HCT116 (cell line): ENCODE measurements around the gene NHSL2. TPM values are rescaled to one million over a fixed set of nuclear protein-coding genes. Genes with fewer than 3 reads are reported as not detected.

Source experiments
- ATAC-seq: fragments of 200-7000 bp; cut with Tn5 transposase; 2 replicates; pipeline ENCODE4 v1.9.1; 2020; ENCODE audit warnings: mild to moderate bottlenecking, moderate library complexity
- BruUV-seq: library from RNA; stranded (reverse); fragments of 400-500 nt; replicated peaks from 2 replicates; lab custom pipeline; 2021; lab: Mats Ljungman, UMichigan
- CTCF ChIA-PET: fragments of 300-600 bp; sonication (Branson Sonifier 250); formaldehyde crosslinking; loops from one replicate; lab custom pipeline; 2021; ENCODE audit warnings: antibody characterized with exemption; lab: Charles Lee
- POLR2A ChIA-PET: fragments of 300-600, 350-600 bp; sonication (Branson Sonifier 250); formaldehyde crosslinking; loops from one replicate; lab custom pipeline; 2021; ENCODE audit warnings: antibody characterized with exemption; lab: Charles Lee
- RAD21 ChIA-PET, 2 experiments: fragments of 300-600 bp; sonication (Branson Sonifier 250); formaldehyde crosslinking; loops; one replicate each; lab custom pipeline; 2023; ENCODE audit warnings: low total read pairs in 2 of 2; ENCODE audit not compliant: uncharacterized antibody in 2 of 2, unreplicated experiment in 2 of 2, low non-redundant PET in 1 of 2; lab: Charles Lee
- DNase-seq: peaks from one replicate; pipeline ENCODE4 v3.0.0-alpha.2; 2010; ENCODE audit warnings: low read depth, low spot score
- H2AFZ ChIP-seq: fragments of 200-600 bp; shearing (Covaris generic), sonication (generic); 2 replicates; pipeline ENCODE4 v1.6.1; 2017; ENCODE audit warnings: low read depth, mixed run types, mixed read lengths, antibody characterized with exemption, low read length; ENCODE audit not compliant: poor library complexity, severe bottlenecking
- H3K27ac ChIP-seq: 2 replicates; pipeline ENCODE4 v1.5.1; 2012; ENCODE audit warnings: low read depth, low read length
- H3K27me3 ChIP-seq: fragments of 200-600 bp; sonication (generic); 2 replicates; pipeline ENCODE4 v1.6.1; 2016; ENCODE audit warnings: mixed run types, low read length, mixed read lengths; ENCODE audit not compliant: insufficient read depth
- H3K36me3 ChIP-seq, 2 experiments: fragments of 200-500 bp in 1 of 2; fragments of 200-600 bp in 1 of 2; sonication (Bioruptor generic) in 1 of 2; sonication (generic) in 1 of 2; 2 replicates each; pipeline versions ENCODE4 v1.5.1 to v1.6.1; 2014 to 2016; ENCODE audit warnings: low read length in 2 of 2, inconsistent platforms in 1 of 2, mixed read lengths in 1 of 2, mixed run types in 1 of 2; ENCODE audit not compliant: insufficient read depth in 2 of 2, control insufficient read depth in 1 of 2
- H3K4me1 ChIP-seq, 2 experiments: fragments of 200-600 bp in 1 of 2; sonication (generic) in 1 of 2; 2 replicates each; pipeline versions ENCODE4 v1.5.1 to v1.6.1; 2012 to 2017; ENCODE audit warnings: low read length in 2 of 2, inconsistent platforms in 1 of 2, mild to moderate bottlenecking in 1 of 2, mixed read lengths in 1 of 2, mixed run types in 1 of 2, moderate library complexity in 1 of 2; ENCODE audit not compliant: insufficient read depth in 2 of 2, control insufficient read depth in 1 of 2
- H3K4me2 ChIP-seq: fragments of 200-600 bp; sonication (generic); 2 replicates; pipeline ENCODE4 v1.6.1; 2017; ENCODE audit warnings: mixed run types, low read length, mixed read lengths
- H3K4me3 ChIP-seq, 2 experiments: fragments of 200-600 bp in 1 of 2; sonication (generic) in 1 of 2; replicated peaks in 1 of 2; 2 replicates each; pipeline ENCODE4 v1.5.1; 2011 to 2016; ENCODE audit warnings: low read length in 2 of 2, control low read depth in 1 of 2, low read depth in 1 of 2, mild to moderate bottlenecking in 1 of 2, mixed read lengths in 1 of 2, mixed run types in 1 of 2
- H3K79me2 ChIP-seq: fragments of 200-600 bp; sonication (generic); 2 replicates; pipeline ENCODE4 v1.6.1; 2017; ENCODE audit warnings: mild to moderate bottlenecking, mixed run types, low read length, moderate library complexity, mixed read lengths; ENCODE audit not compliant: insufficient read depth
- H3K9ac ChIP-seq: fragments of 200-600 bp; sonication (generic); 2 replicates; pipeline ENCODE4 v1.6.1; 2016; ENCODE audit warnings: low read length, mixed read lengths
- H3K9me2 ChIP-seq: fragments of 200-600 bp; sonication (generic), shearing (Covaris generic); 2 replicates; pipeline ENCODE4 v1.6.1; 2017; ENCODE audit warnings: mixed run types, mild to moderate bottlenecking, moderate library complexity; ENCODE audit not compliant: insufficient read depth
- H3K9me3 ChIP-seq, 2 experiments: fragments of 200-500 bp in 1 of 2; fragments of 200-600 bp in 1 of 2; sonication (Bioruptor generic) in 1 of 2; sonication (generic) in 1 of 2; 2 replicates each; pipeline ENCODE4 v1.6.1; 2014 to 2017; ENCODE audit warnings: low read length in 2 of 2, mixed read lengths in 2 of 2, inconsistent platforms in 1 of 2, low read depth in 1 of 2, mild to moderate bottlenecking in 1 of 2, mixed run types in 1 of 2, moderate library complexity in 1 of 2; ENCODE audit not compliant: control insufficient read depth in 1 of 2, insufficient read depth in 1 of 2
- H4K20me1 ChIP-seq: fragments of 200-600 bp; sonication (generic), shearing (Covaris generic); 2 replicates; pipeline ENCODE4 v1.6.1; 2017; ENCODE audit warnings: mixed run types, mild to moderate bottlenecking, moderate library complexity; ENCODE audit not compliant: insufficient read depth
- EGR1 ChIP-seq: IDR thresholded peaks from 2 replicates; pipeline ENCODE4 v1.6.1; 2012; ENCODE audit warnings: low read depth
- ZNF274 ChIP-seq: fragments of 200-500 bp; sonication (Bioruptor generic); IDR thresholded peaks from 2 replicates; pipeline ENCODE4 v1.6.1; 2014; ENCODE audit warnings: mild to moderate bottlenecking, low read depth, low read length, inconsistent platforms
- intact Hi-C: fragments of 100-400 bp; cut with micrococcal nuclease; formaldehyde crosslinking; loops from 2 replicates; pipeline ENCODE4 v1.10.0; 2022
- total RNA-seq: library from RNA; stranded (reverse); gene quantifications from one replicate; pipeline ENCODE4 v1.2.1, GENCODE V29; 2021; ENCODE audit not compliant: unreplicated experiment
- TF ChIP-seq, protein P1 (sequence below): IDR thresholded peaks from 2 replicates; pipeline ENCODE4 v1.6.1; 2012

Gene NHSL2
- total RNA-seq, 1 experiment from 2014 or later, result 0.22 TPM

GRCh38 chrX:72139538-72139937 is 228.9 kb downstream of the NHSL2 start:
- ATAC-seq (no peak), DNase-seq (no peak)
- Histone ChIP-seq H3K27me3 (no peaks in the 10 kb centered on the region), H3K4me2 (no peak overlapping the region), H3K27ac (no peak overlapping the region), H3K4me3 (no peak overlapping the region), H2AFZ (no peak overlapping the region), H3K4me1 (no peaks in the 10 kb centered on the region), H3K9me3 (no peaks in the 10 kb centered on the region), H3K79me2 (no peaks in the 10 kb centered on the region), H3K9ac (no peak overlapping the region), H3K9me2 (no peaks in the 10 kb centered on the region), H3K36me3 (no peaks in the 10 kb centered on the region), H4K20me1 (no peaks in the 10 kb centered on the region)
- intact Hi-C loops, result no loop called here
- TF ChIP-seq ZNF274 (no peak), EGR1 (no peak)
- TF ChIP-seq, protein P1, sequence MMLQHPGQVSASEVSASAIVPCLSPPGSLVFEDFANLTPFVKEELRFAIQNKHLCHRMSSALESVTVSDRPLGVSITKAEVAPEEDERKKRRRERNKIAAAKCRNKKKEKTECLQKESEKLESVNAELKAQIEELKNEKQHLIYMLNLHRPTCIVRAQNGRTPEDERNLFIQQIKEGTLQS, result no peak
- RAD21 ChIA-PET, result no interaction called here
- CTCF ChIA-PET, result no interaction called here
- BruUV-seq, result no TSS peak
- POLR2A ChIA-PET, result no interaction called here

- no peaks in the 10 kb centered on the region for H3K79me2 ChIP-seq
- H3K9me2 ChIP-seq, result no peaks in the 10 kb centered on the region
- no TSS peak for BruUV-seq
- H3K4me2 ChIP-seq, result no peak overlapping the region
- no peaks in the 10 kb centered on the region for H3K27me3 ChIP-seq
- no peak overlapping the region for H3K4me3 ChIP-seq
- no peak for TF ChIP-seq ZNF274
- ChIA-PET CTCF (no interaction called here), POLR2A (no interaction called here), RAD21 (no interaction called here)
- H3K9me3 ChIP-seq, result no peaks in the 10 kb centered on the region
- H3K4me1 ChIP-seq, result no peaks in the 10 kb centered on the region
- H3K27ac ChIP-seq, result no peak overlapping the region
- H3K9ac ChIP-seq, result no peak overlapping the region
- no peaks in the 10 kb centered on the region for H4K20me1 ChIP-seq
- ATAC-seq, result no peak
- no peaks in the 10 kb centered on the region for H3K36me3 ChIP-seq
- no peak for DNase-seq
- no peak overlapping the region for H2AFZ ChIP-seq
- intact Hi-C loops, result no loop called here
Observed at GRCh38 chrX:72141372-72142004, 230.8 kb downstream of the NHSL2 start.
